Measurements from ENCODE around the gene ZHX3. TPM values are rescaled to one million over a fixed set of nuclear protein-coding genes. Genes with fewer than 3 reads are reported as not detected.

The ZHX3 gene
- total and polyA plus RNA-seq, 2 of the 4 experiments (the other 2 are of a cell fraction): 25.0 to 28.0 TPM

DNA sequence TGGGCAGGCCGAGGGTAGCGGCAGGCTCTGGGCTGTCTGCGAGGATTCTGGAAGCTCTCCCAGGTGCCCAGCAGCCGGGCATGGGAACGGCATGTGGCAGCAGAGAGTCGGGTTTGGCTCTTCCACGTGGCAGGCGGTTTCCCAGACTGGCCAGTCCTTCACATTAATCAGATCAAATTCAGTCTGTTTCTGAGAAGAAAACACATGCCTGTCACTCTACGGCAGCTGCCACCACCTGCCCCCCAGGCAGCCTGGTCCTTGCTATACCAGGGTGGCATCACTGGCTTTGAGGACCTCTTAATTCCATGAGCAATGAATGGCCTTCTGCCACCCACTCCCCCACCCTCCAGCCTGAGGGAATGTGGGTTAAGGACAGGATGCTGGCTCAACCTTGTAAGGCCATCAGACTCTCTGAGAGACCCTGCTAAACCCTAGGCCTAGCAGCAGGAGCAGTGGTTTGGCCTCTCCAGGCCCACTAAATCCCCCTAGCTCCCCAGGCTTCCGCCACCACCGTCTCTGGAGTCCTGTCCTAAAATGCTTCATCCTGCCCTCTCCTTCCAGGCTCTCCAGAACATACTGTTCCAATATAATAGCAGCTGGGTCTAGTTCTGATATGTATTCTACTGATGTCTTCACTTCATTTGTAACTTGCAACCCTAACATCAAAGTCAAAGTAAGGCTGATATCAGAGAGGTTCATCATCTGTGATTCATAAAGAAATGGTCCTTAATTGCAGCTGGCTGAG lies 132.3 kb downstream of the ZHX3 start:
- H2BK120ac ChIP-seq (ENCODE audit: low read depth, low read length): no peak overlapping the region
- H3K36me3 ChIP-seq (ENCODE audit: control insufficient read depth, insufficient read depth, low read length): peaks cover 23% of the 10 kb centered on the region
- no peak overlapping the region for H2BK20ac ChIP-seq (ENCODE audit: low read depth, low read length)
- H3K23ac ChIP-seq (ENCODE audit: low read depth, low read length): no peak overlapping the region
- ATAC-seq (ENCODE audit: low read depth): no peak
- intact Hi-C loops (cut with micrococcal nuclease) (no loop called here), in situ Hi-C loops (cut with MboI; ENCODE audit: low sequenced_read_pairs) (no loop called here), dilution Hi-C loops (cut with HindIII; ENCODE audit: low sequenced_read_pairs, unreplicated experiment) (no loop called here)
- no TSS peak for BruUV-seq (replicated peaks)
- no peaks in the 10 kb centered on the region for H3K27me3 ChIP-seq (ENCODE audit: control insufficient read depth, insufficient read depth, low read length)
- H4K5ac ChIP-seq (ENCODE audit: low read depth, low read length): no peak overlapping the region
- H3K4ac ChIP-seq (ENCODE audit: low read depth, low read length): no peak overlapping the region
- no peak overlapping the region for H2BK5ac ChIP-seq (ENCODE audit: low read depth, low read length, poor library complexity, severe bottlenecking)
- H3K14ac ChIP-seq (replicated peaks; ENCODE audit: low read depth, low read length): no peak overlapping the region
- 93% methylated on average over 7 of the region's 11 CpGs; no CpG with 5 or more reads in 1 of the 2 experiments for WGBS, 2 experiments (ENCODE audit: extremely low coverage in 2 of 2, insufficient read length in 1 of 2)
- H4K8ac ChIP-seq (ENCODE audit: low read depth in 2 of 2, low read length in 2 of 2): no peak overlapping the region
- H2AK9ac ChIP-seq (replicated peaks; ENCODE audit: low read depth, low read length, poor library complexity): no peak overlapping the region
- H3K56ac ChIP-seq (ENCODE audit: extremely low read depth, insufficient read depth, low read length): no peak overlapping the region
- H2AFZ ChIP-seq (replicated peaks; ENCODE audit: low read length, poor library complexity): no peak overlapping the region
- H3K9ac ChIP-seq (ENCODE audit: low read depth, low read length): no peak overlapping the region
- TF ChIP-seq FOS (IDR thresholded peaks at IDR 0.05; ENCODE audit: low read depth, low read length) (no peak), MAZ (IDR thresholded peaks at IDR 0.05; ENCODE audit: borderline replicate concordance, low read depth, low read length) (no peak), CHD1 (IDR thresholded peaks at IDR 0.05; ENCODE audit: low read depth, low read length) (no peak)
- CTCF ChIA-PET: interaction anchor here (0.6 kb wide), 1 partner anchor 333 kb away, joined by 4 read pairs; no protein-coding TSS in a partner anchor
- peaks cover 27 to 50% of the 10 kb centered on the region in 2 experiments; a peak in 3 of 4 replicates for H3K79me1 ChIP-seq (ENCODE audit: low read depth in 1 of 2, low read length in 2 of 2)
- H2AK5ac ChIP-seq (ENCODE audit: low read depth, low read length): no peak overlapping the region
- no peak overlapping the region for H4K91ac ChIP-seq (ENCODE audit: insufficient read depth, low read depth, low read length)
- peaks cover 6% of the 10 kb centered on the region for H4K20me1 ChIP-seq (ENCODE audit: insufficient read depth, low read length)
- no peak overlapping the region for H3K4me3 ChIP-seq (ENCODE audit: insufficient read depth, low read depth, low read length)
- H3K18ac ChIP-seq (ENCODE audit: low read depth, low read length): no peak overlapping the region
- H2BK15ac ChIP-seq (ENCODE audit: low read depth, low read length): no peak overlapping the region
- H3K9me1 ChIP-seq (ENCODE audit: insufficient read depth, low read length): peaks cover 22% of the 10 kb centered on the region; the same call in 1 of the 2 replicates
- POLR2A ChIA-PET (ENCODE audit: unreplicated experiment): no interaction called here
- no peak overlapping the region for H3K27ac ChIP-seq (ENCODE audit: insufficient read depth, low read length)
- H3K4me2 ChIP-seq (ENCODE audit: low read depth, low read length): no peak overlapping the region
- no peaks in the 10 kb centered on the region for H3K4me1 ChIP-seq (ENCODE audit: control insufficient read depth, insufficient read depth, low read length)
- DNase-seq: no peak
- peaks cover 2% of the 10 kb centered on the region; the same call in 1 of the 2 replicates for H3K9me3 ChIP-seq (ENCODE audit: control insufficient read depth, insufficient read depth, low read length)
